CD14-positive monocyte (primary cell): ENCODE results near the gene OR51G1. TPM values are rescaled to one million over a fixed set of nuclear protein-coding genes. Genes with fewer than 3 reads are reported as not detected.
"Not testable (repeated sequence)": the region's sequence is repeated elsewhere in the genome, so short reads cannot be mapped to it uniquely, and the experiment has no call there.

Experiments used
- DNase-seq, 3 donors: peaks; one replicate each; pipeline ENCODE4 v3.0.0-alpha.2; 2011 to 2022
- H2AFZ ChIP-seq: 2 replicates; pipeline ENCODE4 v1.6.0; 2012; ENCODE audit warnings: mild to moderate bottlenecking, low read depth, low read length, inconsistent platforms; ENCODE audit not compliant: insufficient read depth, poor library complexity, severe bottlenecking
- H3K27ac ChIP-seq, 2 donors: 1 replicate in 1 of 2; 2 replicates in 1 of 2; pipeline ENCODE4 v1.5.1; 2012 to 2013; ENCODE audit warnings: low read length in 2 of 2, control low read depth in 1 of 2, inconsistent platforms in 1 of 2, low read depth in 1 of 2, mild to moderate bottlenecking in 1 of 2
- H3K27me3 ChIP-seq, 2 donors: one replicate each; pipeline versions ENCODE4 v1.6.0 to v1.6.1; 2011 to 2013; ENCODE audit warnings: low read length in 2 of 2; ENCODE audit not compliant: control insufficient read depth in 2 of 2, insufficient read depth in 2 of 2
- H3K36me3 ChIP-seq, 2 donors: replicated peaks in 1 of 2; 1 replicate in 1 of 2; 2 replicates in 1 of 2; pipeline versions ENCODE4 v1.5.1 to v1.6.1; 2012 to 2013; ENCODE audit warnings: low read length in 2 of 2, control low read depth in 1 of 2, inconsistent platforms in 1 of 2, mild to moderate bottlenecking in 1 of 2; ENCODE audit not compliant: insufficient read depth in 2 of 2, control insufficient read depth in 1 of 2
- H3K4me1 ChIP-seq, 2 donors: 1 replicate in 1 of 2; 2 replicates in 1 of 2; pipeline versions ENCODE4 v1.5.1 to v1.6.1; 2012 to 2013; ENCODE audit warnings: low read length in 2 of 2, control low read depth in 1 of 2, inconsistent platforms in 1 of 2, mild to moderate bottlenecking in 1 of 2, moderate library complexity in 1 of 2; ENCODE audit not compliant: insufficient read depth in 2 of 2, control insufficient read depth in 1 of 2
- H3K4me2 ChIP-seq: replicated peaks from 2 replicates; pipeline ENCODE3; 2012; ENCODE audit warnings: low read length, moderate library complexity, mild to moderate bottlenecking; ENCODE audit not compliant: poor library complexity, severe bottlenecking; ENCODE audit errors: extremely low read depth
- H3K4me3 ChIP-seq, 3 experiments: fragments of 200-600 bp in 1 of 3; sonication (generic) in 1 of 3; replicated peaks in 1 of 3; 1 replicate in 2 of 3; 2 replicates in 1 of 3; pipeline ENCODE4 v1.5.1; 2011 to 2013; ENCODE audit warnings: low read length in 3 of 3, mild to moderate bottlenecking in 3 of 3, control low read depth in 2 of 3, low read depth in 2 of 3, inconsistent platforms in 1 of 3, moderate library complexity in 1 of 3
- H3K79me2 ChIP-seq: 2 replicates; pipeline ENCODE4 v1.6.0; 2012; ENCODE audit warnings: mild to moderate bottlenecking, control low read depth, inconsistent platforms, low read length, moderate library complexity; ENCODE audit not compliant: insufficient read depth
- H3K9ac ChIP-seq: 2 replicates; pipeline ENCODE4 v1.6.0; 2017; ENCODE audit warnings: low read length, mild to moderate bottlenecking; ENCODE audit not compliant: insufficient read depth, poor library complexity, severe bottlenecking
- H3K9me3 ChIP-seq, 2 donors: replicated peaks in 1 of 2; 1 replicate in 1 of 2; 2 replicates in 1 of 2; pipeline versions ENCODE4 v1.5.1 to v1.6.1; 2012 to 2013; ENCODE audit warnings: low read length in 2 of 2, control low read depth in 1 of 2; ENCODE audit not compliant: control insufficient read depth in 1 of 2, insufficient read depth in 1 of 2
- H4K20me1 ChIP-seq: 2 replicates; pipeline ENCODE4 v1.6.0; 2012; ENCODE audit warnings: mild to moderate bottlenecking, low read length, control low read depth, moderate library complexity; ENCODE audit not compliant: insufficient read depth
- H3K27ac Mint-ChIP-seq, 7 donors: one replicate each; pipeline ENCODE4 v1.8.0; 2020; ENCODE audit warnings: mild to moderate bottlenecking in 7 of 7, mixed read lengths in 7 of 7, moderate library complexity in 6 of 7, inconsistent platforms in 2 of 7
- H3K27me3 Mint-ChIP-seq, 3 donors: one replicate each; pipeline ENCODE4 v1.8.0; 2021 to 2022; ENCODE audit warnings: low read depth in 3 of 3, mild to moderate bottlenecking in 3 of 3, mixed read lengths in 3 of 3, moderate library complexity in 3 of 3, inconsistent platforms in 1 of 3
- H3K36me3 Mint-ChIP-seq, 2 donors: one replicate each; pipeline ENCODE4 v1.8.0; 2020; ENCODE audit warnings: mixed read lengths in 2 of 2, inconsistent platforms in 1 of 2, mild to moderate bottlenecking in 1 of 2
- H3K4me1 Mint-ChIP-seq: one replicate; pipeline ENCODE4 v1.8.0; 2020; ENCODE audit warnings: mild to moderate bottlenecking, mixed read lengths
- H3K4me3 Mint-ChIP-seq, 2 donors: one replicate each; pipeline ENCODE4 v1.8.0; 2020; ENCODE audit warnings: mild to moderate bottlenecking in 2 of 2, mixed read lengths in 2 of 2, moderate library complexity in 1 of 2
- H3K9me3 Mint-ChIP-seq, 7 donors: one replicate each; pipeline ENCODE4 v1.8.0; 2020 to 2022; ENCODE audit warnings: mixed read lengths in 7 of 7, mild to moderate bottlenecking in 6 of 7, moderate library complexity in 6 of 7, inconsistent platforms in 2 of 7
- WGBS: methylation state at CpG from one replicate; pipeline ENCODE4 v1.1.5; 2013; ENCODE audit warnings: missing lambda C conversion rate; ENCODE audit not compliant: insufficient coverage; 5-methylcytosine and 5-hydroxymethylcytosine counted together
- intact Hi-C, 2 donors: fragments of 100-400 bp; cut with micrococcal nuclease; formaldehyde crosslinking; loops; one replicate each; pipeline versions ENCODE4 v1.15.0 to v1.15.1; 2023
- polyA plus RNA-seq, 3 donors: library from polyadenylated mRNA; depleted of rRNA in 1 of 3; unstranded in 2 of 3; stranded (reverse) in 1 of 3; fragments of 300-500 nt in 2 of 3; fragments of >200 nt in 1 of 3; fragmentation: Illumina TruSeq in 2 of 3; gene quantifications; 1 replicate in 2 of 3; 2 replicates in 1 of 3; pipeline ENCODE4 v1.2.3, GENCODE V29; 2012 to 2021
- TF ChIP-seq, protein P1 (sequence below): fragments of 200-600 bp; IDR thresholded peaks from one replicate; pipeline ENCODE4 v1.8.0; 2022; ENCODE audit warnings: antibody characterized with exemption, mild to moderate bottlenecking

The OR51G1 gene
- polyA plus RNA-seq, 3 donors: not detected

- DNase-seq: no peak
- H3K9me3 ChIP-seq: no peaks in the 10 kb centered on the region
- TF ChIP-seq, protein P1, sequence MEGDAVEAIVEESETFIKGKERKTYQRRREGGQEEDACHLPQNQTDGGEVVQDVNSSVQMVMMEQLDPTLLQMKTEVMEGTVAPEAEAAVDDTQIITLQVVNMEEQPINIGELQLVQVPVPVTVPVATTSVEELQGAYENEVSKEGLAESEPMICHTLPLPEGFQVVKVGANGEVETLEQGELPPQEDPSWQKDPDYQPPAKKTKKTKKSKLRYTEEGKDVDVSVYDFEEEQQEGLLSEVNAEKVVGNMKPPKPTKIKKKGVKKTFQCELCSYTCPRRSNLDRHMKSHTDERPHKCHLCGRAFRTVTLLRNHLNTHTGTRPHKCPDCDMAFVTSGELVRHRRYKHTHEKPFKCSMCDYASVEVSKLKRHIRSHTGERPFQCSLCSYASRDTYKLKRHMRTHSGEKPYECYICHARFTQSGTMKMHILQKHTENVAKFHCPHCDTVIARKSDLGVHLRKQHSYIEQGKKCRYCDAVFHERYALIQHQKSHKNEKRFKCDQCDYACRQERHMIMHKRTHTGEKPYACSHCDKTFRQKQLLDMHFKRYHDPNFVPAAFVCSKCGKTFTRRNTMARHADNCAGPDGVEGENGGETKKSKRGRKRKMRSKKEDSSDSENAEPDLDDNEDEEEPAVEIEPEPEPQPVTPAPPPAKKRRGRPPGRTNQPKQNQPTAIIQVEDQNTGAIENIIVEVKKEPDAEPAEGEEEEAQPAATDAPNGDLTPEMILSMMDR: no peak
- H3K4me1 ChIP-seq: no peaks in the 10 kb centered on the region
- Mint-ChIP-seq H3K9me3 (peaks cover 0 to 4% (median 0%) of the 10 kb centered on the region in 7 donors), H3K27ac (no peak overlapping the region), H3K4me3 (no peak overlapping the region), H3K4me1 (no peaks in the 10 kb centered on the region), H3K36me3 (no peaks in the 10 kb centered on the region), H3K27me3 (peaks cover 0 to 2% (median 0%) of the 10 kb centered on the region in 3 donors)
- H3K4me3 ChIP-seq: no peak overlapping the region
- H4K20me1 ChIP-seq: no peaks in the 10 kb centered on the region
- no peak overlapping the region for H3K4me2 ChIP-seq
- H3K9ac ChIP-seq: no peak overlapping the region
- no peaks in the 10 kb centered on the region for H3K79me2 ChIP-seq
- intact Hi-C loops: no loop called here
- no peaks in the 10 kb centered on the region for H3K36me3 ChIP-seq
- H3K27me3 ChIP-seq: no peaks in the 10 kb centered on the region
- WGBS: no CpG with 5 or more reads among the region's 3 CpGs
- H3K27ac ChIP-seq: no peak overlapping the region
- no peak overlapping the region for H2AFZ ChIP-seq
These were observed 36.7 kb upstream of the OR51G1 start for GRCh38 chr11:4960877-4961276.

DNA sequence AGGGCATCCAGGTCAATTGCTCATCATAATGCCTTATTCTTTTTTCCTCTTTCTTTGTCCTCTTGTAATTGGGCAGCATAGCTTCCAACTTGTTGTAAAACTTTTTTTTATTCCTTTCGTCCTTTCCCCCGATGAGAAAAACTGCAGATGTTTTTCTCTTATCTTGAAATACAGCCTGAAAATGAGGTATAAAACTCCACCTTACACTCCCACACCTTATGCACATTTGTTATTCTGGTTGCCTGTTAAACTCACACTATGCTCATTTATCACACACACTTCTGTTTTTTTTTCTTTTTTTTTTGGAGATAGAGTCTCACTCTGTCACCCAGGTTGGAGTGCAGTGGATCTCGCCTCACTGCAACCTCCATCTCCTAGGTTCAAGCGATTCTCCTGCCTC lies 33.3 kb upstream of the OR51G1 start:
- H3K4me3 Mint-ChIP-seq: no peak overlapping the region
- Histone ChIP-seq H2AFZ (no peak overlapping the region), H3K27me3 (no peaks in the 10 kb centered on the region), H3K9me3 (no peaks in the 10 kb centered on the region), H4K20me1 (no peaks in the 10 kb centered on the region), H3K4me3 (no peak overlapping the region), H3K4me2 (no peak overlapping the region), H3K27ac (no peak overlapping the region), H3K9ac (no peak overlapping the region), H3K4me1 (no peaks in the 10 kb centered on the region), H3K79me2 (no peaks in the 10 kb centered on the region), H3K36me3 (no peaks in the 10 kb centered on the region)
- peaks cover 0 to 4% (median 0%) of the 10 kb centered on the region in 7 donors for H3K9me3 Mint-ChIP-seq
- DNase-seq: no peak
- no peaks in the 10 kb centered on the region for H3K4me1 Mint-ChIP-seq
- no peaks in the 10 kb centered on the region for H3K27me3 Mint-ChIP-seq
- TF ChIP-seq, protein P1: no peak
- H3K36me3 Mint-ChIP-seq: no peaks in the 10 kb centered on the region
- 100% methylated on average over 1 of the region's 4 CpGs for WGBS
- intact Hi-C loops: no loop called here
- H3K27ac Mint-ChIP-seq: no peak overlapping the region

DNA sequence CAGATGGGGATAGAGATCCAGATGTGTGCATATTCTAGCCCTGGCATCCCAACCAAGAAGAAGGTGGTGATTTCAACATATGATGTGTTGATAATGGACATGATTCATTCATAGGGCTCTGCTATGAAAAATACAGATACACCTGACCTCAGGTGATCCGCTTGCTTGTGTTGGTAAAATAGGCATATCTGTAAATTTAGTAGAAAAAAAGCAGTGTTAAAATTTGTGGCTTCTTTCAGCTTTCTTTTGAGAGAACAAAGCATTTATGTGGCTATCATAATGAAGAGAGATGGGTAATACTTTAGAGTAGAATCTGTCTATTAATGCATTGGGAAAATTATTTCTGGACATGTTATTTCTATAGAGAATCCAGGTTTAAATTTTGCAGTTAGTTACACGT lies 31.5 kb upstream of the OR51G1 start, which contains the start of gene OR51A2:
TSS of gene OR51A2 (minus strand) at position 101 of the 400 bp plus-strand sequence. CDS start at position 101, 0 bp downstream.
- H2AFZ ChIP-seq, H3K27me3 Mint-ChIP-seq, H3K9ac ChIP-seq, H3K9me3 Mint-ChIP-seq, intact Hi-C loops, H3K27ac Mint-ChIP-seq, H3K27me3 ChIP-seq, H3K4me3 Mint-ChIP-seq, DNase-seq, H3K79me2 ChIP-seq, H3K4me2 ChIP-seq, H3K4me1 Mint-ChIP-seq, H3K4me3 ChIP-seq, H3K27ac ChIP-seq, H3K36me3 Mint-ChIP-seq, H3K9me3 ChIP-seq, H4K20me1 ChIP-seq, H3K4me1 ChIP-seq, H3K36me3 ChIP-seq: not testable (repeated sequence)
- WGBS: no CpG with 5 or more reads among the region's 2 CpGs
